Natural killer cell (primary cell): ENCODE results near the gene RBM25. TPM values are rescaled to one million over a fixed set of nuclear protein-coding genes. Genes with fewer than 3 reads are reported as not detected.

Experiments
- ATAC-seq, 3 donors: fragments of 150-1000 bp in 2 of 3; fragments of 200-7000 bp in 1 of 3; cut with Tn5 transposase; 1 replicate in 1 of 3; 2 replicates in 2 of 3; pipeline ENCODE4 v1.10.0; 2021; ENCODE audit warnings: mild to moderate bottlenecking in 2 of 3, moderate library complexity in 2 of 3
- DNase-seq, 2 donors: peaks; one replicate each; pipeline versions ENCODE4 v3.0.0 to v3.0.0-alpha.2; 2013 to 2021; ENCODE audit warnings: mixed read lengths in 1 of 2
- H3K27ac ChIP-seq: one replicate; pipeline ENCODE4 v1.5.1; 2013; ENCODE audit warnings: mild to moderate bottlenecking, low read length
- H3K27me3 ChIP-seq: one replicate; pipeline ENCODE4 v1.6.1; 2013; ENCODE audit warnings: low read length; ENCODE audit not compliant: control insufficient read depth, insufficient read depth
- H3K36me3 ChIP-seq: one replicate; pipeline ENCODE4 v1.6.1; 2013; ENCODE audit warnings: low read length; ENCODE audit not compliant: control insufficient read depth, insufficient read depth
- H3K4me1 ChIP-seq: one replicate; pipeline ENCODE4 v1.6.1; 2013; ENCODE audit warnings: low read length; ENCODE audit not compliant: control insufficient read depth, insufficient read depth
- H3K4me3 ChIP-seq: one replicate; pipeline ENCODE4 v1.5.1; 2013; ENCODE audit warnings: low read length
- H3K9me3 ChIP-seq: one replicate; pipeline ENCODE4 v1.6.1; 2013; ENCODE audit warnings: low read length; ENCODE audit not compliant: control insufficient read depth, insufficient read depth
- H3K27ac Mint-ChIP-seq, 2 donors: one replicate each; pipeline ENCODE4 v1.8.0; 2022; ENCODE audit warnings: mild to moderate bottlenecking in 2 of 2, mixed read lengths in 2 of 2, moderate library complexity in 1 of 2
- H3K27me3 Mint-ChIP-seq, 2 donors: one replicate each; pipeline ENCODE4 v1.8.0; 2022; ENCODE audit warnings: low read depth in 2 of 2, mixed read lengths in 2 of 2
- H3K36me3 Mint-ChIP-seq: one replicate; pipeline ENCODE4 v1.8.0; 2022; ENCODE audit warnings: mixed read lengths
- H3K4me1 Mint-ChIP-seq, 2 donors: one replicate each; pipeline ENCODE4 v1.8.0; 2022; ENCODE audit warnings: mixed read lengths in 2 of 2
- H3K4me3 Mint-ChIP-seq: one replicate; pipeline ENCODE4 v1.8.0; 2022; ENCODE audit warnings: mild to moderate bottlenecking, moderate library complexity, mixed read lengths
- H3K9me3 Mint-ChIP-seq, 2 donors: one replicate each; pipeline ENCODE4 v1.8.0; 2022; ENCODE audit warnings: mixed read lengths in 2 of 2
- CTCF ChIP-seq: fragments of 200-600 bp; IDR thresholded peaks from one replicate; pipeline ENCODE4 v1.8.0; 2022; ENCODE audit warnings: antibody characterized with exemption
- WGBS: methylation state at CpG from one replicate; pipeline ENCODE4 v1.1.7; 2013; ENCODE audit warnings: missing lambda C conversion rate; ENCODE audit not compliant: insufficient coverage; 5-methylcytosine and 5-hydroxymethylcytosine counted together
- intact Hi-C: fragments of 100-400 bp; cut with micrococcal nuclease; formaldehyde crosslinking; loops from one replicate; pipeline ENCODE4 v1.14.2; 2022
- total RNA-seq, 4 donors: library from RNA; stranded (reverse); fragments of 120-200 nt in 1 of 4; gene quantifications; one replicate each; pipeline versions ENCODE4 v1.2.3 to v1.2.4, GENCODE V29; 2013 to 2022

The RBM25 gene
- total RNA-seq, 3 donors from 2014 or later (not counting 1 experiment from before 2014, with no cell fraction given): 180 to 185 (median 182) TPM

- under 1% methylated on average over 27 of the region's 27 CpGs for WGBS
- Mint-ChIP-seq H3K36me3 (no peaks in the 10 kb centered on the region), H3K27me3 (no peaks in the 10 kb centered on the region), H3K27ac (no peak overlapping the region), H3K4me1 (peaks cover 28 to 31% of the 10 kb centered on the region in 2 donors), H3K4me3 (no peak overlapping the region), H3K9me3 (no peaks in the 10 kb centered on the region)
- H3K27me3 ChIP-seq: no peaks in the 10 kb centered on the region
- H3K4me3 ChIP-seq: peak overlapping the region; percentile 99
- no peaks in the 10 kb centered on the region for H3K36me3 ChIP-seq
- DNase-seq: no peak
- H3K27ac ChIP-seq: peak overlapping the region; percentile 96
- peaks cover 20% of the 10 kb centered on the region for H3K4me1 ChIP-seq
- H3K9me3 ChIP-seq: no peaks in the 10 kb centered on the region
- intact Hi-C loops: loop anchor here (1.0 to 2.0 kb wide), 3 partner anchors 32 to 132 kb away; partner anchors contain the start of genes DCAF4, PSEN1 and ZFYVE1
- TF ChIP-seq CTCF: no peak
- no peak for ATAC-seq
These were observed 764 bp downstream of the RBM25 start for GRCh38 chr14:73058922-73059673.

DNA sequence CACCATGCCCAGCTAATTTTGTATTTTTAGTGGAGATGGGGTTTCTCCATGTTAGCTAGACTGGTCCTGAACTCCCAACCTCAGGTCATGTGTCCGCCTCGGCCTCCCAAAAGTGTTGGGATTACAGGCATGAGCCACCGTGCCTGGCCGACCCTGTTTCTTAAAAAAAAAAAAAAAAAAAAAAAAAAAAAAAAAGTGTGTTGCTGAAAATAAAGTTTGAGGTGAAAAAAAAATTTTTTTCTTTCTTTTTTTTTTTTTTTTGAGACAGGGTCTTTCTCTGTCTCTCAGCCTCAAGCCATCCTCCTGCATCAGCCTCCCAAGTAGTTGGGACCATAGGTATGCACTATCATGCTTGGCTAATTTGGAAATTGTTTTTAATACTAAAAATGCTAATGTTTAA is 11.3 kb downstream of the RBM25 start:
- Histone ChIP-seq H3K9me3 (no peaks in the 10 kb centered on the region), H3K4me1 (peaks cover 3% of the 10 kb centered on the region), H3K27me3 (no peaks in the 10 kb centered on the region), H3K27ac (no peak overlapping the region), H3K36me3 (peaks cover 29% of the 10 kb centered on the region), H3K4me3 (no peak overlapping the region)
- Mint-ChIP-seq H3K36me3 (no peaks in the 10 kb centered on the region), H3K4me1 (peaks cover 6 to 27% of the 10 kb centered on the region in 2 donors), H3K27ac (no peak overlapping the region), H3K4me3 (no peak overlapping the region), H3K9me3 (no peaks in the 10 kb centered on the region), H3K27me3 (no peaks in the 10 kb centered on the region)
- intact Hi-C loops: no loop called here
- DNase-seq: no peak
- TF ChIP-seq CTCF: no peak
- WGBS: 100% methylated on average over 2 of the region's 4 CpGs
- ATAC-seq: no peak

DNA sequence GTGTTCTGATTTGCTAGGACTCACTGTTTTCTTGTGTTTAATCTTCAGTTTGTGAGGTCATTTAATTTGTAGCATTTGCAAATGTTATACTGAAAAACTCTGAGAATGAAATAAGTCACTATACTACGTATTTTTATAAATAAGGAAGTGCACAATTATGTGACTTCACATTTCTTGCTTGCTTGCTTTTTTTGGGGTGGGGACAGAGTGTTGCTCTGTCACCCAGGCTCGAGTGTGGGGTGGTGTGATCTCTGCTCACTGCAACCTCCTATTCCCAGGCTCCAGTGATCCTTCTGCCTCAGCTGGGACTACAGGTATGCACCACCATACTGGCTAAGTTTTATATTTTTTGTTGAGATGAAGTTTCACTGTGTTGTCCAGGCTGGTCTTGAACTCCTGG is 32.7 kb downstream of the RBM25 start:
- Histone ChIP-seq H3K36me3 (peaks cover 54% of the 10 kb centered on the region), H3K27me3 (no peaks in the 10 kb centered on the region), H3K4me1 (no peaks in the 10 kb centered on the region), H3K4me3 (no peak overlapping the region), H3K9me3 (no peaks in the 10 kb centered on the region), H3K27ac (no peak overlapping the region)
- no peak overlapping the region for H3K27ac Mint-ChIP-seq
- H3K4me3 Mint-ChIP-seq: no peak overlapping the region
- peaks cover 13 to 19% of the 10 kb centered on the region in 2 donors for H3K4me1 Mint-ChIP-seq
- H3K27me3 Mint-ChIP-seq: no peaks in the 10 kb centered on the region
- DNase-seq: no peak
- intact Hi-C loops: no loop called here
- no peak for ATAC-seq
- peaks cover 24% of the 10 kb centered on the region for H3K36me3 Mint-ChIP-seq
- no peaks in the 10 kb centered on the region for H3K9me3 Mint-ChIP-seq
- 95% methylated on average over 2 of the region's 2 CpGs for WGBS
- no peak for TF ChIP-seq CTCF

DNA sequence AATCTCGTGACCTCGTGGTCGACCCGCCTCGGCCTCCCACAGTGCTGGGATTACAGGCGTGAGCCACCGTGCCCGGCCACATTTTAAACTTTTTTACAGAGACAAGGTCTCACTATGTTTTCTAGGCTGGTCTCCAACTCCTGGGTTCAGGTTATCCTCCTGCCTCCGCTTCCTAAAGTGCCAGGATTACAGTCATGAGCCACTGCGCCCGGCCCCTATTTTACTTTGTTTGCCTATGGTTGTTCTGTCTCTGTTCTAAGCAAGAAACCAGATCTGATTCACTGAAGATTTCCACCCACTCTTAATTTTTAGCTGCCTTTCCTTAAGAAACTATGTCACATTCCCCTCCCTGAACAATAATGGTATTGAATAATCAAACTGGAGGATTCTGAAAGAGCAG is 39.1 kb downstream of the RBM25 start:
- H3K27ac ChIP-seq: no peak overlapping the region
- Mint-ChIP-seq H3K27ac (peak overlapping the region in 1 of 2 donors; percentile 65), H3K27me3 (no peaks in the 10 kb centered on the region), H3K4me3 (no peak overlapping the region), H3K9me3 (no peaks in the 10 kb centered on the region), H3K4me1 (peaks cover 5 to 19% of the 10 kb centered on the region in 2 donors), H3K36me3 (peaks cover 38% of the 10 kb centered on the region)
- no peak for TF ChIP-seq CTCF
- no peaks in the 10 kb centered on the region for H3K27me3 ChIP-seq
- no peak overlapping the region for H3K4me3 ChIP-seq
- no peak for DNase-seq
- no peaks in the 10 kb centered on the region for H3K9me3 ChIP-seq
- 89% methylated on average over 11 of the region's 11 CpGs for WGBS
- no peaks in the 10 kb centered on the region for H3K4me1 ChIP-seq
- no peak for ATAC-seq
- H3K36me3 ChIP-seq: peaks cover 52% of the 10 kb centered on the region
- intact Hi-C loops: no loop called here
